HepG2 (cell line): Measurements from ENCODE around the gene RHBDF2. TPM values are rescaled to one million over a fixed set of nuclear protein-coding genes. Genes with fewer than 3 reads are reported as not detected.
A peak's percentile ranks its signal among the peaks of the same experiment; 100 is the strongest.

ENCODE experiments used
- ARID2 ChIP-seq: sonication (generic); formaldehyde crosslinking; IDR thresholded peaks from 2 replicates; pipeline ENCODE4 v1.8.1; 2022; ENCODE audit warnings: mild to moderate bottlenecking, missing genetic modification reagents, borderline replicate concordance
- GATA4 ChIP-seq: sonication (generic); IDR thresholded peaks from 2 replicates; pipeline ENCODE4 v1.6.1; 2016; ENCODE audit warnings: antibody characterized with exemption, low read depth, borderline replicate concordance
- GPBP1L1 ChIP-seq: sonication (generic); formaldehyde crosslinking; IDR thresholded peaks from 2 replicates; pipeline ENCODE4 v1.5.0; 2020; ENCODE audit warnings: mild to moderate bottlenecking, missing genetic modification reagents
- HNRNPK ChIP-seq: fragments of 200-400 bp; formaldehyde crosslinking; IDR thresholded peaks from 2 replicates; pipeline ENCODE4 v1.6.1; 2018; ENCODE audit warnings: low read length, low read depth, moderate library complexity, mild to moderate bottlenecking; ENCODE audit not compliant: poor library complexity, severe bottlenecking
- KLF12 ChIP-seq: sonication (generic); formaldehyde crosslinking; IDR thresholded peaks from 2 replicates; pipeline ENCODE4 v1.4.0; 2020; ENCODE audit warnings: missing genetic modification reagents, borderline replicate concordance
- LCORL ChIP-seq, 2 experiments: fragments of 450-650 bp in 1 of 2; sonication (generic) in 1 of 2; formaldehyde crosslinking in 1 of 2; IDR thresholded peaks; 2 replicates each; pipeline versions ENCODE4 v1.5.0 to v1.6.1; 2017 to 2020; ENCODE audit warnings: antibody characterized with exemption in 1 of 2, missing genetic modification reagents in 1 of 2
- MATR3 ChIP-seq: sonication (generic); formaldehyde crosslinking; IDR thresholded peaks from 2 replicates; pipeline ENCODE4 v1.4.0; 2020; ENCODE audit warnings: missing genetic modification reagents
- PAXIP1 ChIP-seq: sonication (generic); formaldehyde crosslinking; conservative IDR thresholded peaks from 2 replicates; pipeline ENCODE4 v1.4.0; 2020; ENCODE audit warnings: mild to moderate bottlenecking, missing genetic modification reagents, moderate library complexity
- RBM39 ChIP-seq: fragments of 200-400 bp; formaldehyde crosslinking; IDR thresholded peaks from one replicate; pipeline ENCODE4 v1.6.1; 2018; ENCODE audit warnings: antibody characterized with exemption, mild to moderate bottlenecking, low read depth, low read length; ENCODE audit not compliant: poor library complexity, severe bottlenecking
- RXRB ChIP-seq: IDR thresholded peaks from 2 replicates; pipeline ENCODE4 v1.6.1; 2016; ENCODE audit warnings: borderline replicate concordance, missing genetic modification reagents, missing compliant biosample characterization
- SNAPC5 ChIP-seq: sonication (generic); formaldehyde crosslinking; IDR thresholded peaks from 2 replicates; pipeline ENCODE4 v1.8.1; 2023; ENCODE audit warnings: mild to moderate bottlenecking, missing genetic modification reagents, borderline replicate concordance
- SRY ChIP-seq: sonication (generic); formaldehyde crosslinking; IDR thresholded peaks from 2 replicates; pipeline ENCODE4 v1.8.0; 2022; ENCODE audit warnings: mild to moderate bottlenecking, missing genetic modification reagents
- STAG1 ChIP-seq: sonication (generic); formaldehyde crosslinking; IDR thresholded peaks from 2 replicates; pipeline ENCODE4 v1.4.0; 2020; ENCODE audit warnings: missing genetic modification reagents
- TCF12 ChIP-seq, 2 experiments: fragments of 450-650 bp in 1 of 2; sonication (generic) in 1 of 2; formaldehyde crosslinking in 1 of 2; IDR thresholded peaks; 2 replicates each; pipeline versions ENCODE4 v1.6.1 to v1.8.0; 2017 to 2022; ENCODE audit warnings: antibody characterized with exemption in 1 of 2, mild to moderate bottlenecking in 1 of 2, missing genetic modification reagents in 1 of 2, moderate library complexity in 1 of 2
- THAP8 ChIP-seq: sonication (generic); formaldehyde crosslinking; IDR thresholded peaks from 2 replicates; pipeline ENCODE4 v1.5.1; 2020; ENCODE audit warnings: missing genetic modification reagents, mild to moderate bottlenecking, borderline replicate concordance
- TRIM24 ChIP-seq: sonication (generic); formaldehyde crosslinking; IDR thresholded peaks from 2 replicates; pipeline ENCODE4 v1.8.0; 2022; ENCODE audit warnings: mild to moderate bottlenecking, missing genetic modification reagents
- ZBTB21 ChIP-seq: sonication (generic); formaldehyde crosslinking; IDR thresholded peaks from 2 replicates; pipeline ENCODE4 v1.4.0; 2020; ENCODE audit warnings: missing genetic modification reagents
- ZNF17 ChIP-seq: sonication (generic); formaldehyde crosslinking; IDR thresholded peaks from 2 replicates; pipeline ENCODE4 v1.5.0; 2020; ENCODE audit warnings: mild to moderate bottlenecking, missing genetic modification reagents
- ZNF296 ChIP-seq: sonication (generic); formaldehyde crosslinking; conservative IDR thresholded peaks from 2 replicates; pipeline ENCODE4 v1.5.0; 2020; ENCODE audit warnings: mild to moderate bottlenecking, missing genetic modification reagents
- ZNF562 ChIP-seq: sonication (generic); formaldehyde crosslinking; IDR thresholded peaks from 2 replicates; pipeline ENCODE4 v1.8.0; 2022; ENCODE audit warnings: missing genetic modification reagents, borderline replicate concordance
- ZNF75D ChIP-seq: sonication (generic); formaldehyde crosslinking; IDR thresholded peaks from 2 replicates; pipeline ENCODE4 v1.8.1; 2023; ENCODE audit warnings: missing genetic modification reagents, mild to moderate bottlenecking, borderline replicate concordance
- polyA plus RNA-seq, 8 experiments: library from polyadenylated mRNA; depleted of rRNA in 3 of 8; stranded (reverse) in 7 of 8; unstranded in 1 of 8; fragments of >200 nt; fragmentation: Illumina TruSeq in 4 of 8; extraction: Trizol in 4 of 8; gene quantifications; 2 replicates each; pipeline versions ENCODE4 v1.2.1 to v1.2.3, GENCODE V29; 2011 to 2016; ENCODE audit warnings: low read depth in 4 of 8, missing spikeins in 1 of 8, mixed read lengths in 1 of 8; ENCODE audit not compliant: insufficient read depth in 1 of 8
- total RNA-seq, 5 experiments: library from RNA; depleted of rRNA; stranded (reverse); fragments of >200 nt; fragmentation: Illumina TruSeq; extraction: Trizol; gene quantifications; 2 replicates each; pipeline ENCODE4 v1.2.3, GENCODE V29; 2016; ENCODE audit warnings: low read depth in 1 of 5
- TF ChIP-seq, protein P1 (sequence below): IDR thresholded peaks from 2 replicates; pipeline ENCODE4 v1.6.1; 2016

The RHBDF2 gene
- total and polyA plus RNA-seq, 2 of the 13 experiments (the other 11 are each of a cell fraction or from before 2014, with no cell fraction given) = 7.8 to 24.2 TPM

- TF ChIP-seq RXRB (CRISPR knock-in tag) (peak; percentile 61), GPBP1L1 (no peak), STAG1 (CRISPR knock-in tag) (no peak), LCORL (IDR thresholded peaks at IDR 0.05) (no peak), LCORL (CRISPR knock-in tag; IDR thresholded peaks at IDR 0.05) (no peak; the same call in 1 of the 2 replicates), TRIM24 (CRISPR knock-in tag) (no peak), HNRNPK (no peak), ZNF17 (CRISPR knock-in tag) (no peak), GATA4 (no peak), ZNF75D (CRISPR knock-in tag) (no peak), SRY (no peak), ZBTB21 (CRISPR knock-in tag) (no peak), ARID2 (no peak), PAXIP1 (CRISPR knock-in tag) (peak; percentile 47; the same call in 1 of the 2 replicates), ZNF562 (CRISPR knock-in tag) (no peak), SNAPC5 (no peak), ZNF296 (CRISPR knock-in tag) (no peak), THAP8 (CRISPR knock-in tag) (no peak), KLF12 (CRISPR knock-in tag) (no peak), RBM39 (no peak), TCF12 (IDR thresholded peaks at IDR 0.05) (no peak), TCF12 (CRISPR knock-in tag; IDR thresholded peaks at IDR 0.05) (no peak; the same call in 1 of the 2 replicates), MATR3 (CRISPR knock-in tag) (no peak)
- TF ChIP-seq, protein P1, sequence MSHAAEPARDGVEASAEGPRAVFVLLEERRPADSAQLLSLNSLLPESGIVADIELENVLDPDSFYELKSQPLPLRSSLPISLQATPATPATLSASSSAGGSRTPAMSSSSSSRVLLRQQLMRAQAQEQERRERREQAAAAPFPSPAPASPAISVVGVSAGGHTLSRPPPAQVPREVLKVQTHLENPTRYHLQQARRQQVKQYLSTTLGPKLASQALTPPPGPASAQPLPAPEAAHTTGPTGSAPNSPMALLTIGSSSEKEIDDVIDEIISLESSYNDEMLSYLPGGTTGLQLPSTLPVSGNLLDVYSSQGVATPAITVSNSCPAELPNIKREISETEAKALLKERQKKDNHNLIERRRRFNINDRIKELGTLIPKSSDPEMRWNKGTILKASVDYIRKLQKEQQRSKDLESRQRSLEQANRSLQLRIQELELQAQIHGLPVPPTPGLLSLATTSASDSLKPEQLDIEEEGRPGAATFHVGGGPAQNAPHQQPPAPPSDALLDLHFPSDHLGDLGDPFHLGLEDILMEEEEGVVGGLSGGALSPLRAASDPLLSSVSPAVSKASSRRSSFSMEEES (CRISPR knock-in tag) = peak; percentile 62
These were observed 26.3 kb upstream of the RHBDF2 start (continued) for GRCh38 chr17:76527430-76528111.
